NCI-H510A (cell line): Measurements from ENCODE around the gene SNAPC2.
A peak's percentile ranks its signal among the peaks of the same experiment; 100 is the strongest.
"Not testable (repeated sequence)": the region's sequence is repeated elsewhere in the genome, so short reads cannot be mapped to it uniquely, and the experiment has no call there.

Experiments used
- DNase-seq: peaks from one replicate; lab custom pipeline; 2025; lab: John Stamatoyannopoulos, UW

The SNAPC2 gene

DNA sequence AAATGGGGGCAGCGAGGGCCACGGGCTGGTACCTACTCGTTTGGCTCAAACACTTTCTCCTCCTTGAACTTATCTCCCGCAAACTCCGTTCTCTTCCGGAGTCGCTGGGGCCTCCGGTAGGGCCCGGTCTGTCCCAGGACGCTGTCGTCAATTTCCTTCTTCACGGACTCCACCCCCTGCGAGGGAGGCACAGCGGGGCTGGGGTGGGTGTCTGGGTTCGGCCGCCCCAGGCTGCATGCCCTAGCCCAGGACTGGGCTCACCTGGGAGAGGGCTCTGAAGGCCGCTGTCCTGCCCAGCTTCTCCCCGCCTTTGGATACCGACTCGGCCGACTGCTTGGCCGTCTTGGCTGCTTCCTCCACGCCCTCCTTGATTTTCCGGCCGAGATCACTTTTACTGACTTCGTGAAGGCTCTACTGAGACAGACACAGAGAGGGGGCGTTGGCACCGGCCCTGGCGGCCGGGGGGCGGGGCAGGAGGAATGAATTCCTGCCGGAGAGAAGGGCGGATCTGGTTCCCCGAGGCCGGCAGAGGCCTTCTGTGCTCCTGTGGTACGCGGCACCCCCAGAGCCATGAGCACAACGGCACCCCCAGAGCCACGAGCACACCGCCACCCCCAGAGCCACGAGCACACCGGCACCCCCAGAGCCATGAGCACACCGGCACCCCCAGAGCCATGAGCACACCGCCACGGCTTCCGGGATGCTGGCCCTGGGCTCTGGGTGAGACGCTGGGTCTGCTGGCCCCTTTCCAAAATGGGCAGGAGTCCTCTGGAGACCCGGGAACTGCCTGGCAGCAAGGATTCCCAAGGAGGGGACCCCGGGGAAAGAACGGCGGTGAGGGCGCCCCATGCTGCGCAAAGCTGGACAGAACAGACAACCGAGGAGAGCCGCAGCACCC, 13.9 kb downstream of the SNAPC2 start:
- DNase-seq: no peak

DNA sequence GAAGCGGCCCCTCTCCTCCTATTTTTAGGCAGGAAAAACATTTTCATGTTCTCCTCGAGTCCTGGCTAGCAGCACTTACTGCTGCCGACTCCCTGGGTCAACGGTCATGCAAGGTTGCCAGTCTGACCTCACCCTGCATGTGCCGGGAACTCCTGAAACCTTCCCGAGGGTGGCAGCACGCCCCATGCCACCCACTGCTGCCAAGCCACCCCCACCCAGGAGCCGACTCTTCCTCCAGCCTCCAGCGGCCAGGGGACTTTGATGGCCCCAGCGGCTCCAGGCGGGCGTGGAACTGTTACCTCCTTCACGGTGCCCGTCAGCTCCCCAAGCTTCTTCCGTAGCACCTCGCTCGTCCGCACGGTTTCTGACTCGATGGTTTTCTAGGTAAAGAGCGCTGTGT, 14.6 kb downstream of the SNAPC2 start:
- no peak for DNase-seq

DNA sequence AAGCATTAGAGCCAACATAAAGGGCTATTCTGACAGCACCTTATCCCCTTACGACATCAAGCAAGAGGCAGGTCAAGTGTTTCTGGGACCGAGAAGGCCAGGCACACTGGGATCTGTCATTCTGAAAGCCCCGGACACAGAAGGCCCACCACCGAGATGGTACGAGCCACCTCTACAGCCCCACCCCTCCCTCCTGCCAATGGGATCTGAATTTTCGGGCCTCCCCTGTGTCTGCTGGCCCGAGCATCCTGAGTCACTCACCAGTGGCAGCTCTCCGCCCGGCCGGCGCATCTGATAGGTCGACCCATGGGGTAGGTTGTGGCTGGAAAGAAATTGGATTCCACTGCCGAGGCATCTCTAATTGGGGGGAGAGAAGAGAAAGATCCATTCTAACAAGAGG, 20.7 kb downstream of the SNAPC2 start:
- no peak for DNase-seq

DNA sequence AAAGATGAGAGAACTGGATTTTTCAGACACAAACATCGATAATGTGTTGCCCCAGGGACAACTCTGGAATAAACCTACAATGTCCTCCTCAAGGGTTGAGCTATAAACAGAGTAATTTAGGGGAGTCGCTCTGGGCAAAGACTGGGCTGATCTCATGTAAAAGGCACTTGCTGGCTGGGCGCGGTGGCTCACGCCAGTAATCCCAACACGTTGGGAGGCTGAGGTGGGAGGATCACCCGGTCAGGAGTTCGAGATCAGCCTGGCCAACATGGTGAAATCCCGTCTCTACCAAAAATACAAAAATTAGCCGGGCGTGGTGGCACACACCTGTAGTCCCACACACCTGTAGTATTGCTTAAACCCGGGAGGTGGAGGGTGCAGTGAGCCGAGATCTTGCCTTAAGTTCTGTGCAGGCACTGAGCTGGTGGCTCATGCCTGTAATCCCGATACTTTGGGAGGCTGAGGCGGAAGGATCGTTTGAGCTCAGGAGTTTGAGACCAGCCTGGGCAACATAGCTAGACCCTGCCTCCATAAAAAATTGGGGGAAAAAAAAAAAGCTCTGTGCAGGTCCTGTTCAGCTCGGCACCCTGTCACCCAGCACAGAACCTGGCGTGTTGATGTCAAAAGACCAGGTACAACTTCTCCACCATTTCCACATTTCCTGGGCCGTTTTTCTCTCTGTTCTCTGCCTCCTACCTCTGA, 21.9 kb downstream of the SNAPC2 start:
- DNase-seq: no peak

DNA sequence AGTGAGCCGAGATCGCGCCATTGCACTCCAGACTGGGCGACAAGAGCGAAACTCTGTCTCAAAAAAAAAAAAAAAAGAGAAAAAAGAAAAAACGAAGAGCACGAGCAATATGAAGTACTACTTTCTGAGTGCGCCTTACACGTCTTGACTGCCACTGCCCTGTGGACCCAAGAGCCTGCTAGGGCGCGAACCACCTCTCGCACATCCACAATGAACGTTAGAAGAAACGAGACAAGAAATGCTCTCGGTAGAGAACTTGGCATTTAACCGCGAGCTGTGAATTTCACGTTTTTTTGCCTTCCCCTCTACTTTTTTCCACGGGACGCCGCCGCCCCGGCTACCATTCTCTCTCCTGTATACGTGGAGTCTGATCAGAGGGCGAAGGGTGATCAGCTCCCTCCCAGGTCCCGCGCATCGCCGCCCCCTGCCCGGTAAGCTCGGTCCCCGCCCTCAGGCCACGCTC, 22.9 kb downstream of the SNAPC2 start:
- no peak for DNase-seq

DNA sequence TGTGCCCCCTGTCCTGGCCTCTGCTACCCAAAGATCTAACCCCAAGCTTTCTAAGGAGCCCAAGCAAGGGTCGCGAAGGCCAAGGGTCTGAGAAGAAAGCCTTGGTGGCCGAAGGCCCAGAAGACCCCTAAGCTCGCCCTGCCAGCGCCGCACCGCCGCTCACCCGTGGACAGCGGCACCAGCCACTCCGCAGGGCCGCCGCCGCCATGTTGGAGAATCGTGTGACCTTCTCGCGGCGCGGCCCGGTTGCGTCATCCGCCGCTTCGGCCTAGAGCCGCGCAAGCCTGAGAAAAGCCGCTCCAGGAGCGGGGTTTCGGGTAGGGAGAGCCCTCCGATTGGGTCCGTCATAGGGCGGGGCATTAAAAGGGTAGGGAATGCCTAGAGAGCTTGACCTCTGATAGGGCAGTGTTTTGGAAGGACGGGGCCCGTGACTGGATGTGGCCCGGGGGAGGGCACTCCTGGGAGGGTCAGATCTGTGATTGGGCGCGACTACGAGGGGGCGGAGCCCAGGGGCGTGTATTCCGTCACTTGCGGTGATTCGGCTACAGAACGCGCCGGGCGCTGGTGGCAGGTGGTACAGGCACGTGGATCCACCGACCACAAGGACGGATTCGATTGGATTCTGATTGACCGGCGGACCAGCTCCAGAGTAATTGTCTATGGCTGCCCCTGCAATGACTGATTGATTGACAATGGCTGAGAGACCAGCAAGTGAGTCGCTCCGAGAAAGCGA, 23.5 kb downstream of the SNAPC2 start, which contains the start of gene TIMM44:
Gene TIMM44, minus strand, starts transcription at position 223 of the 733 bp plus-strand sequence. Its CDS starts 15 bp downstream, at position 208.
- DNase-seq: peak; percentile 99

DNA sequence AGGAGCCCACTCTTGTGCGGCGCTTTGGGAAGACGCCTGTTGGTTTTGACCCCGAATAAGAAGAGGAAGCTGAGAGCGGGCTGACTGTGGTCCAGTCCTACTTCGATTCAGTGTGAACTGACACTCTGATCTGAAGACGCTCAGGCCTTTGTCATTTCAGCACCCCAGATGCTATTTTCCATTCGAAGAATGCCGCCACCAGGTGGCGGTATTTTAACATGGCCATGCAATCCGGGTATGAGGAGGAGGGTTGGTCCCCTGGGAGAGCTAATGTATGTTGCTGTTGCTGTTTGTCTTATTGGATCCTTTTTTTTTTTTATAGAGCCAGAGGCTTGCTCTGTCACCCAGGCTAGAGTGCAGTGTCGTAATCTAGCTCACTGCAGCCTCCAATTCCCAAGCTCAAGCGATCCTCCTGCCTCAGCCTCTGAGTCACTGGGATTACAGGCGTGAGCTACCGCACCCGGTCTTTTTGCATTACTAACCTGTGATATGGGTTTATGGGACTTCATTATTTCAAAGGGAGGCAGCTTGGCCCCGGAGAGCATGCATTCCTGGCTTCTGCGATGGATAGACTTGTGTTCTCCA, 24.1 kb downstream of the SNAPC2 start:
- DNase-seq: peak; percentile 68

DNA sequence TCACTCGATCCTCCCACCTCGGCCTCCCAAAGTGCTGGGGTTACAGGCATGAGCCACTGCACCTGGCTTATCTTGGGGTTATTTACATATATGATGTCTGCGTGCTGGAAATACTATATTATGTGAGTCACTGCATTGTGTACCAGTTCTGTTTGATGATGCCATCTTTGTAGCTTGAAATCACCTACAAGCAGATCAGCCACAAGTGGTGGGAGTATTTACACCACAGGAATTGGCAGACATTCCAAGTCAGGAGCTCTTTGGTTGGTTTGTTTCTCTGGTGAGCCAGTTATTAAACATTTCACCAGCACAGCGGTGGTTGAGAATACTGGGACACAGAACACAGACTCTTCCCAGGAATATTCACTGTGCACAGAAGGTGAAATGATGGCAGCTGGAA, 27.8 kb downstream of the SNAPC2 start:
- no peak for DNase-seq

DNA sequence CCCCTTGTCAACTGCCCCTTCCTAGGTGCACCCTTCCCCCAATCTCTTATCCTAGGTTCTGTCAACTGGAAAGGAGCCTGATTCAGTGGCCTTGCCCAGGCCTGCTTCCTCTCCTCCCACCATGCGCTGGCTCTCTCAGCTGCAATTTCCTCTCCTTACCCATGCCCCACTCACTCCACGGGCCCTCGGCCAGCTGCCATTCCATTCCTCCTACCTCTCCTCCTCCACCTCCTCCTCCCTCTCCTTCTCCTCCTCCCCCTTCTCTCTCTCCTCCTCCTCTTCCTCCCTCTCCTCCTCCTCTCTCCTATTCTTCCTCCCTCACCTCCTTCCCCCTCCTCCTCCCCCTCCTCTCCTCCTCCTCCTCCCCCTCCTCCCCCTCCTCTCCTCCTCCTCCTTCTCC, 32.9 kb downstream of the SNAPC2 start:
- DNase-seq: no peak

DNA sequence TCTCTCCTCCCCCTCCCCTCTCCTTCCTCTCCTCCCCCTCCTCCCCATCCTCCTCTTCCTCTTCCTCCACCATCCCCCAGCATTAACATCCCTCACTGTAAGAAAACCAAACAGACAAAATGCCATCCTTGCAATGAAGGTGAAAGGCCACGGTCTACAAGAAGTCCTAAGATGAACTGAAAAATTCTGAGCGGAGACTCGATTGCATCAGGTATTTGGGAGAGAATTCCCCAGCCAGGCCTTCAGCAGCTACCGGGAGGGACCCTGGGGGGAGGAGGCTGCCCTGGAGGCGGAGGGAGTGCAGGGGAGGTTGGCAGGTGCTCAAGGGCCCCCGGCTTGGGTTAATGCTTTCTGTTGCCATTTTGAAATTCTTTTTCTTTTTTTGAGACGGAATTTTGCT, 33.4 kb downstream of the SNAPC2 start:
- DNase-seq: no peak

DNA sequence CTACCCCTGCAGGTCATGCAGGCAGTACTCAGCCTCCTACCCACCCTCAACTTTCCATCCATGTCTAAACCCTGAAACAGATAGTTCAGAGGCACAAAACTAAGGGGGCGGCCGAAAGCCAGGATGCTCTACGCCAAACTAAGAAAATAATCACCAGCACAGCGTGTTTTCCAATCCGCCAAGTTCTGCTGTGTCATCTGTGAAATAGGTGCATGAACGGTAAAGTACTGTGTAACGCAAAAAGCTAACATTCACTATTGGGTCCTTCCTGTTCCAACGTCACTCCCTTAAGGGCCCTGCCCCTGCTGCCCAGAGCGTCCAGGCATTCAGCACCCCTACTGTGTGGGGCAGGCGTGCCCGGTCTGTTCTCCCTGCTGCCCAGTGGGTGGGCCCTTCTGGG, 35.6 kb downstream of the SNAPC2 start:
- DNase-seq: no peak

DNA sequence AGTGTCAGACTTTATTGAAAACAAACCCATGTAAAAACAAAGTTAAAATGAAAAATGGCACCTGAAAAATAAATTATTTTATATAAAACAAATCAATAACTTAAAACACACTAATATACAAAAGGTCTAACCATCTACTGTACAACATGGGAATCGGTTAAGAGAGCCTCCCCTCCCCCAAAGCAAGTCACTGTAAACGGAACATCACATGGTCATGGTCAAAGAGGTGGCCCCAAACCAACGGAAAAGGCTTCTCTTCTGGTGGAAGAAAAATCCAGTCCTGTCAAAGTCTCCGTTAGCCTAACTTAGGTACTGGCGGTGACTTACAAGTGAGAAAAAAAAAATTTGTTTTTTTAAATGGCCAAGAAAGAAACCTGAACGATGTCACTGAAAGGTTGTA, 39.1 kb downstream of the SNAPC2 start:
- DNase-seq: no peak

DNA sequence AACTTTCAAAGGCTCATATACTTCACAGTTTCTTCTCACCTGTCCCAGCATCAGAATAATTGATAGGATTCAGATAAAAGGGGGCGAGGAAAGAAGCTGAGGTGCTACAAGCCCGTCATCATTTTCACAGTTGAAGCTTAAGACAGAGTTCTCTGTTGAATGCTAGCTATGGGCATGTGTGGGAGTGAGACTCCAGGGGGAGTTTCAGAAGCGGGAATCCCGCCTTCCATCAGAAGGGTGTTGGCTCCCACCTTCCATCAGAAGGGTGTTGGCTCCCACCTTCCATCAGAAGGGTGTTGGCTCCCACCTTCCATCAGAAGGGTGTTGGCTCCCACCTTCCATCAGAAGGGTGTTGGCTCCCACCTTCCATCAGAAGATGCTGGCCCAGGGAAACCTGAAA, 40.9 kb downstream of the SNAPC2 start:
- not testable (repeated sequence) for DNase-seq

DNA sequence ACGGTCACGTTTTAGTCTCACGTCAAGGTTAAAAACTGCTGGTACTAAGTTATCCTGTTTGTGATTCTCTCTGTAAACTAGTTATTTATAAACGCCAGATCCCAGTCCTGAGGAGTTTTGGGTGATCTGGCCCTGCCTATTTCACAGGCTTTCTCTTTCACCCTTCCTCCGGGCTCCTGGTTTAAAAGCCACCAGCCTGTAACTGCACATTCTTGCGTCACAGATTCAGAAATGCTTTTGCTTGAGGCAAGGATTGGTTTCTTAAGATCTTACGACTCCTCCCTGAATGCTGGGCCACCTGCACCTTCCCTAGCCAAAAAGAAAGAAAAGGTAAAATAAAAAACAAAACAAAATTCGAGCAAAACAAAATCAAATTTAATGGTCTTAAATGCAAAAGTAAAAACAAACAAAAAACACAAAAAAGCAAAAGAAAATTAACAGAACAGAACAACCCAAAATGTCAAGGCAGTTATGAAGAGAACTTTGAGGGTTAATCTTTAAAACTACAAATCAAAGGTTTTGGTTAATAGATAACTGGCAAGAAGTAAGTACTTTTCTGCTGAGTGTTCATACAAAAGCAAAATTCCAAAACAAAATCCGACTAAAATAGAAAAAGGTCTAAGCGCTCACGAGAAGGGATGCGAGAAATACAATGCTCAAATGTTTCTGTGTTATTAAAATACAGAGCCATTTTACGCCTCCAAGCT, 41.9 kb downstream of the SNAPC2 start:
- no peak for DNase-seq

DNA sequence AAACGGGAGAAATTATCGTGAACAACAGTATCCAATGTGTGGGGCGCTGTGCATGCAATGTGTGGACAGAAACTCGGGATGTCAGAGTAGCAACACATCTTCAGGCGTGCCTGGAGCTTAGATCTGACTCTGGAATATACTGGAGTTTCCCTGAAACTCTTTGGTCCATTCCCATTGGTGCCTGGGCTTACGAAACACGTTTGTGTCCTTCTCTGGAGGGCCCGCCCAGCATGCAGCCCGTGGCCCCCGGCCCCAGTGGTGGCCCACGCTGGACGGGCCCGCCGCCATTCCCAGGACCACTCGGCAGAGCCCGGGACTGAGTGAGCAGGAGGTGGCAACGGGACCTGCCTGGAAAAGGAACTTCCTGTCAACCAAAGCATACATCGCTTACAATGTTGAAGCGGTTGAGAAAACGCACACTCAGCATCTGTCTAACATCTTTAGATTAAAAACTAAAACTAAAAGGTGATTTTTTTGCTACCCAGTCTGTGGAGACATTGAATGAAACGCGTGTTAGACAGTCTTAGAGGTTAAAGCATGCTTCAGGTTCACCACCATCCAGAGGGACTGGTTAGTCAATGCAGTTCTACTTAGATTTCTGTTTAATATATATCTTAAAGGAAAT, 42.6 kb downstream of the SNAPC2 start:
- DNase-seq: no peak

DNA sequence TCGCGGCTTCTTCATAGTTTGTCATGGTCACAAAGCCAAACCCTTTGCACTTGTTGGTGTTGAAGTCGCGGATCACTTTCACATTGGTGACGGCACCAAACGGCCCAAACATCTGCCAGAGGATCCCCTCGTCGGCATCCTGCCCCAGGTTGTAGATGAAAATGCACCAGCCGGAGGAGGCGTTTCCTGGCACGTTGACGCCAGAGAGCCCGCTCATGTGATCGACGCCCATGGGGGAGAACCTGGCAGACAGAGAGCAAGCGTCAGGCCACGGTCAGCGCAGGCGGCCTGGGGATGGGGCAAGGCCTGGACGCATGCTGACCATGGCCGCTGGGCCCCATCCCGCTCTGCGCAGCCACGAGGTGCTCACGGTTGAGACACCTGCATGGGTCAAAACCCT, 43.4 kb downstream of the SNAPC2 start:
- DNase-seq: no peak

DNA sequence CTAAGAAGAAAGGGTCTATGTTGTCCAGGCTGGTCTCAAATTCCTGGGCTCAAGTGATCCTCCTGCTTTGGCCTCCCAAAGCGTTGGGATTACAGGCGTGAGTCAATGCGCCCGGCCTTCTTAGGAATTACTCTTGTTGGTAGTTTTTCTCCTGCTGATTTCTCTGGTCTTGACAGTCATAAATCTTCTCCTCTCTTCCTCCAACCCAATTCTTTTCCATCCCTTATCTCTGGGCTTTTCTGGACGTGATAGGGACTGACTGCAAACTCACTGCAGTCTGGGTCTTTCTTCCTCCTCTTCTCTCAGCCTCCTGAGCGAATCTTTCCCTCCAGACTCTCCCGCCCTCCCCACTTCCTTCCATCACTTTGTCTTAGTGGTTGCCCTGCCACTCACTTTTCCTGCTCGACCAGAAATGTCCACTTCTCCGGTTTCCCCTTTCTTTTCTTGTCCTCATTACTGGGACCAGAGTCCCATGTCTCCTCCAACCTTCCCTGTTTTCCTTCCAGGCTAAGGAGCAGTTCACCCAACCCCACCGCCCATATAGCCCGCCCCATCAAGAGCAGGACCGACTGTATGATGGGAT, 45.2 kb downstream of the SNAPC2 start:
- no peak for DNase-seq

DNA sequence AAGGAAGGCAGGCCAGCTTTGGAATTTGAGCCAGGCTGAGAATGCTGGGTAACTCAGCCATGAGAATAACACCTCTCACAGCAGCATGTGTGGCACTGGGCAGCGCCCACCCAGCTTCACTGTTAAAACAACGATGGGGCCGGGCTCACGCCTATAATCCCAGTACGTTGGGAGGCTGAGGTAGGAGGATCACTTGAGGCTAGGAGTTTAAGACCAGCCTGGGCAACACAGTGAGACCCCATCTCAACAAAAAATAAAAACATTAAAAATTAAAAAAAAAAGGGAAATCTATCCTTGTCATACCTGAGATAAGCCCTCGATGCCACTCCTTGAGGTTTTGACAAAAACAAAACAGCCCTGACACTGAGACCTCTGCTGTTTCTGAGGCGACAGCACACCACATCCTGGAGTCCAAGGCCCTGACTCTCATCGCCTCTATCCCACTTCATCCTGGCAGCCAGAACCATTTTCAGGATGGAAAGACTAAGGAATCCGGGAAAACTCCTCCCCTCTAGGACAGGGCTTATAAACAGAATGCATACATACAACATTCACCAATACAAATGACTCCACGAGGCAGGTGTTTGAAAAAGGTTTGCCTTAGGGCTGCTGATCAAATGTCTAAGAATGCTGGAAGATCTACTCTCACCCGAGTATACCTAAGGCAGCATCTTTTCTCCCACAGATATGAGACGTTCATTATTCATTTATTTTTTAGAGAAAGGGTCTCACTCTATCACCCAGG, 46.0 kb downstream of the SNAPC2 start:
- DNase-seq: no peak

DNA sequence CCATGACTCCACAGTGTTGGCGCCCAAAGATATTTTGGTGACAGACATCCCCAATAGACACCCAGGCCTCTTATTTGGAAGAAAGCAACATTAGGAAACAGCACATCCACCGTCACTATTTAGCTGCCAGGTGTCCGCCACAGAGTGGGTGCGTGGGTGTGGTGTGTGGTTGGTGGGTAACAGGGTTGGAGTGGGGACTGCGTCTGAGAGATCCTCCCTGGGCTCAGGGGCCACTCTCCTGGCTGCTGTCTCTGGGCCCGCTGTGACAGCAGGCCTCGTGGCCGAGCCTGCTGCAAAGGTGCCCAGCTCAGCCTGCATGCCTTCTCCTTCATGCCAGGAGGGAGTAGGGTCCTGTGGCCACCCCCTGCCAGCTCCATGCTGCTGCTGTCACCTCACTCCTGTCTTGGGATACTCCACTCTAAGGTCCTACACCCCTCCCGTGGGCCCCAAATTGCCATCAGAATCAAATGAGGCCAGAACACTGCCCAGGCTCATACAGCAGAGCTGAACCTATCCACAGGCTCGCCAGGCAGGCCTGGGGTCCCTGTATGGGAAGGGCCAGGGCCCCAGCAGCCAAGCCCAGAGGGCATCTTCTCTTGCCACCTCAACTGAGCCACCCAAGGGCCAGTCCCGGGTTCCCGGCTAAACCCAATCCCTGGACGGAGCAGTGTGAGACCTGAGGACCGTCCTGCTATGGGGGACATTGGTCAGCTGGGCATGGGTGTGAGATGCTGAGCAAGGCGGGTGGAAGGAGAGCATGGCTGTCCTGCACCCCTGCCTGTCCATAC, 48.1 kb downstream of the SNAPC2 start:
- no peak for DNase-seq
